ENCODE results near the gene SLC12A8. TPM values are rescaled to one million over a fixed set of nuclear protein-coding genes. Genes with fewer than 3 reads are reported as not detected.
A peak's percentile ranks its signal among the peaks of the same experiment; 100 is the strongest.

Gene SLC12A8
- total RNA-seq, 1 donor from 2014 or later = 2.9 TPM

- Mint-ChIP-seq H3K4me1 (peaks cover 13% of the 10 kb centered on the region), H3K36me3 (ENCODE audit: low read depth) (no peaks in the 10 kb centered on the region), H3K4me3 (peak overlapping the region; percentile 68), H3K27ac (ENCODE audit: unreplicated experiment) (no peak overlapping the region), H3K9me3 (no peaks in the 10 kb centered on the region), H3K27me3 (ENCODE audit: low read depth) (peaks cover 53% of the 10 kb centered on the region)
- no peak for DNase-seq (ENCODE audit: low read depth, low spot score)
- TF ChIP-seq, protein P1, sequence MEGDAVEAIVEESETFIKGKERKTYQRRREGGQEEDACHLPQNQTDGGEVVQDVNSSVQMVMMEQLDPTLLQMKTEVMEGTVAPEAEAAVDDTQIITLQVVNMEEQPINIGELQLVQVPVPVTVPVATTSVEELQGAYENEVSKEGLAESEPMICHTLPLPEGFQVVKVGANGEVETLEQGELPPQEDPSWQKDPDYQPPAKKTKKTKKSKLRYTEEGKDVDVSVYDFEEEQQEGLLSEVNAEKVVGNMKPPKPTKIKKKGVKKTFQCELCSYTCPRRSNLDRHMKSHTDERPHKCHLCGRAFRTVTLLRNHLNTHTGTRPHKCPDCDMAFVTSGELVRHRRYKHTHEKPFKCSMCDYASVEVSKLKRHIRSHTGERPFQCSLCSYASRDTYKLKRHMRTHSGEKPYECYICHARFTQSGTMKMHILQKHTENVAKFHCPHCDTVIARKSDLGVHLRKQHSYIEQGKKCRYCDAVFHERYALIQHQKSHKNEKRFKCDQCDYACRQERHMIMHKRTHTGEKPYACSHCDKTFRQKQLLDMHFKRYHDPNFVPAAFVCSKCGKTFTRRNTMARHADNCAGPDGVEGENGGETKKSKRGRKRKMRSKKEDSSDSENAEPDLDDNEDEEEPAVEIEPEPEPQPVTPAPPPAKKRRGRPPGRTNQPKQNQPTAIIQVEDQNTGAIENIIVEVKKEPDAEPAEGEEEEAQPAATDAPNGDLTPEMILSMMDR (conservative IDR thresholded peaks at IDR 0.05) = no peak
These were observed 941 bp downstream of the SLC12A8 start for GRCh38 chr3:125211523-125212090.

- no peak overlapping the region for H3K4me3 Mint-ChIP-seq
- no peak for DNase-seq (ENCODE audit: low read depth, low spot score)
- H3K9me3 Mint-ChIP-seq = no peaks in the 10 kb centered on the region
- no peaks in the 10 kb centered on the region for H3K36me3 Mint-ChIP-seq (ENCODE audit: low read depth)
- peaks cover 4% of the 10 kb centered on the region for H3K4me1 Mint-ChIP-seq
- peaks cover 31% of the 10 kb centered on the region for H3K27me3 Mint-ChIP-seq (ENCODE audit: low read depth)
- TF ChIP-seq, protein P1 (conservative IDR thresholded peaks at IDR 0.05) = no peak
- no peak overlapping the region for H3K27ac Mint-ChIP-seq (ENCODE audit: unreplicated experiment)
These were observed 4.5 kb downstream of the SLC12A8 start for GRCh38 chr3:125207949-125208568.

GRCh38 chr3:125207507-125207906, 5.0 kb downstream of the SLC12A8 start:
- Mint-ChIP-seq H3K27ac (ENCODE audit: unreplicated experiment) (no peak overlapping the region), H3K36me3 (ENCODE audit: low read depth) (peaks cover under 1% of the 10 kb centered on the region), H3K9me3 (peaks cover under 1% of the 10 kb centered on the region), H3K4me3 (no peak overlapping the region), H3K4me1 (peaks cover 4% of the 10 kb centered on the region), H3K27me3 (ENCODE audit: low read depth) (peaks cover 28% of the 10 kb centered on the region)
- TF ChIP-seq, protein P1 (conservative IDR thresholded peaks at IDR 0.05) = no peak
- no peak for DNase-seq (ENCODE audit: low read depth, low spot score)

- Mint-ChIP-seq H3K9me3 (peaks cover 5% of the 10 kb centered on the region), H3K36me3 (ENCODE audit: low read depth) (peaks cover 4% of the 10 kb centered on the region), H3K4me3 (no peak overlapping the region), H3K4me1 (peaks cover 4% of the 10 kb centered on the region), H3K27ac (ENCODE audit: unreplicated experiment) (no peak overlapping the region), H3K27me3 (ENCODE audit: low read depth) (peaks cover 25% of the 10 kb centered on the region)
- DNase-seq (ENCODE audit: low read depth, low spot score) = no peak
- TF ChIP-seq, protein P1 (conservative IDR thresholded peaks at IDR 0.05) = no peak
These were observed 5.6 kb downstream of the SLC12A8 start for GRCh38 chr3:125206934-125207333.

- H3K4me1 Mint-ChIP-seq = no peaks in the 10 kb centered on the region
- peaks cover 4% of the 10 kb centered on the region for H3K27me3 Mint-ChIP-seq (ENCODE audit: low read depth)
- no peak overlapping the region for H3K27ac Mint-ChIP-seq (ENCODE audit: unreplicated experiment)
- peaks cover 5% of the 10 kb centered on the region for H3K9me3 Mint-ChIP-seq
- TF ChIP-seq, protein P1 (conservative IDR thresholded peaks at IDR 0.05) = no peak
- peaks cover 4% of the 10 kb centered on the region for H3K36me3 Mint-ChIP-seq (ENCODE audit: low read depth)
- no peak for DNase-seq (ENCODE audit: low read depth, low spot score)
- H3K4me3 Mint-ChIP-seq = no peak overlapping the region
These were observed 8.8 kb downstream of the SLC12A8 start for GRCh38 chr3:125203731-125204130.
